H1 (cell line): ENCODE measurements around the gene GRIPAP1. TPM values are rescaled to one million over a fixed set of nuclear protein-coding genes. Genes with fewer than 3 reads are reported as not detected.

Experiments used
- CTCF ChIA-PET: fragments of 300-600 bp; sonication (Branson Sonifier 250); formaldehyde crosslinking; loops from one replicate; lab custom pipeline; 2021; ENCODE audit not compliant: partially characterized antibody; lab: Charles Lee
- POLR2A ChIA-PET: fragments of 300-600 bp; sonication (Branson Sonifier 250); formaldehyde crosslinking; loops from one replicate; lab custom pipeline; 2021; ENCODE audit warnings: inconsistent platforms; ENCODE audit not compliant: partially characterized antibody; lab: Charles Lee
- DNase-seq, 2 experiments: peaks; one replicate each; pipeline versions ENCODE4 v3.0.0 to v3.0.0-alpha.2; 2010 to 2022; ENCODE audit warnings: low spot score in 2 of 2, low read depth in 1 of 2, mixed read lengths in 1 of 2
- FAIRE-seq: peaks from 2 replicates; lab custom pipeline; 2011; peaks lifted over from hg19 to GRCh38; lab: Jason Lieb, UNC
- H2AFZ ChIP-seq: 2 replicates; pipeline ENCODE4 v1.8.1; 2012; ENCODE audit warnings: low read length, inconsistent platforms
- H2AK5ac ChIP-seq: 2 replicates; pipeline ENCODE4 v1.6.1; 2013; ENCODE audit warnings: low read depth, low read length
- H2BK120ac ChIP-seq: replicated peaks from 2 replicates; pipeline ENCODE3; 2013; ENCODE audit warnings: low read depth, low read length, inconsistent platforms
- H2BK12ac ChIP-seq: 2 replicates; pipeline ENCODE4 v1.6.1; 2013; ENCODE audit warnings: low read depth, low read length
- H2BK15ac ChIP-seq: 2 replicates; pipeline ENCODE4 v1.6.1; 2013; ENCODE audit warnings: low read length
- H2BK20ac ChIP-seq: 2 replicates; pipeline ENCODE4 v1.6.1; 2013; ENCODE audit warnings: low read length
- H2BK5ac ChIP-seq: 2 replicates; pipeline ENCODE4 v1.6.1; 2013; ENCODE audit warnings: low read depth, low read length
- H3K14ac ChIP-seq: 2 replicates; pipeline ENCODE4 v1.6.1; 2013; ENCODE audit warnings: inconsistent platforms; ENCODE audit not compliant: insufficient read length
- H3K18ac ChIP-seq: 2 replicates; pipeline ENCODE4 v1.6.1; 2013; ENCODE audit warnings: low read length; ENCODE audit errors: extremely low read depth
- H3K23ac ChIP-seq: 2 replicates; pipeline ENCODE4 v1.6.1; 2013; ENCODE audit warnings: inconsistent platforms; ENCODE audit not compliant: insufficient read length
- H3K23me2 ChIP-seq: 2 replicates; pipeline ENCODE4 v1.6.1; 2013; ENCODE audit warnings: low read depth, low read length
- H3K27ac ChIP-seq: 2 replicates; pipeline ENCODE4 v1.6.1; 2011; ENCODE audit warnings: low read depth, low read length, inconsistent platforms
- H3K27me3 ChIP-seq, 4 experiments: replicated peaks in 1 of 4; 1 replicate in 1 of 4; 2 replicates in 3 of 4; pipeline versions ENCODE4 v1.6.1 to v1.8.1; 2011 to 2013; ENCODE audit warnings: low read length in 3 of 4, mild to moderate bottlenecking in 3 of 4, inconsistent platforms in 2 of 4, mixed read lengths in 2 of 4, moderate library complexity in 1 of 4; ENCODE audit not compliant: control insufficient read depth in 3 of 4, insufficient read depth in 3 of 4; ENCODE audit errors: extremely low read depth in 1 of 4
- H3K36me3 ChIP-seq, 4 experiments: 2 replicates each; pipeline versions ENCODE4 v1.6.1 to v1.8.1; 2011 to 2013; ENCODE audit warnings: mild to moderate bottlenecking in 4 of 4, low read length in 3 of 4, moderate library complexity in 2 of 4, control low read depth in 1 of 4, inconsistent platforms in 1 of 4; ENCODE audit not compliant: insufficient read depth in 4 of 4, control insufficient read depth in 2 of 4
- H3K4ac ChIP-seq: replicated peaks from 2 replicates; pipeline ENCODE3; 2013; ENCODE audit warnings: low read length, low read depth, mixed read lengths, inconsistent platforms; ENCODE audit not compliant: insufficient read length
- H3K4me1 ChIP-seq, 4 experiments: replicated peaks in 1 of 4; 1 replicate in 1 of 4; 2 replicates in 3 of 4; pipeline versions ENCODE4 v1.6.1 to v1.8.1; 2011 to 2013; ENCODE audit warnings: low read length in 3 of 4, inconsistent platforms in 2 of 4, mixed read lengths in 1 of 4; ENCODE audit not compliant: insufficient read depth in 4 of 4, control insufficient read depth in 3 of 4
- H3K4me2 ChIP-seq, 2 experiments: 2 replicates each; pipeline versions ENCODE4 v1.6.1 to v1.8.1; 2011 to 2013; ENCODE audit warnings: low read depth in 2 of 2, low read length in 2 of 2, control low read depth in 1 of 2, inconsistent platforms in 1 of 2, mild to moderate bottlenecking in 1 of 2; ENCODE audit not compliant: insufficient read depth in 1 of 2
- H3K4me3 ChIP-seq, 4 experiments: fragments of 200-600, 300-600 bp in 1 of 4; sonication (generic), shearing (Covaris generic), sonication (Bioruptor Twin) in 1 of 4; 2 replicates each; pipeline versions ENCODE4 v1.5.1 to v1.8.1; 2011 to 2016; ENCODE audit warnings: low read length in 4 of 4, low read depth in 3 of 4, control low read depth in 2 of 4, inconsistent platforms in 2 of 4, mild to moderate bottlenecking in 2 of 4, mixed read lengths in 1 of 4, moderate library complexity in 1 of 4; ENCODE audit not compliant: insufficient read depth in 2 of 4; ENCODE audit errors: extremely low read depth in 1 of 4
- H3K56ac ChIP-seq: replicated peaks from 2 replicates; pipeline ENCODE3; 2013; ENCODE audit warnings: low read depth, mild to moderate bottlenecking, mixed read lengths, low read length, inconsistent platforms; ENCODE audit not compliant: insufficient read length
- H3K79me1 ChIP-seq: 2 replicates; pipeline ENCODE4 v1.6.1; 2013; ENCODE audit warnings: low read depth, low read length, control low read depth
- H3K79me2 ChIP-seq, 2 experiments: 2 replicates each; pipeline versions ENCODE4 v1.6.1 to v1.8.1; 2012 to 2013; ENCODE audit warnings: low read length in 2 of 2, mild to moderate bottlenecking in 2 of 2, inconsistent platforms in 1 of 2; ENCODE audit not compliant: insufficient read depth in 2 of 2, control insufficient read depth in 1 of 2
- H3K9ac ChIP-seq, 4 experiments: replicated peaks in 1 of 4; 1 replicate in 1 of 4; 2 replicates in 3 of 4; pipeline versions ENCODE4 v1.6.1 to v1.8.1; 2011 to 2013; ENCODE audit warnings: low read depth in 3 of 4, low read length in 3 of 4, control low read depth in 2 of 4, mild to moderate bottlenecking in 2 of 4, moderate library complexity in 2 of 4, inconsistent platforms in 1 of 4; ENCODE audit errors: extremely low read depth in 1 of 4
- H3K9me3 ChIP-seq, 2 experiments: 2 replicates each; pipeline versions ENCODE4 v1.6.1 to v1.8.1; 2012 to 2013; ENCODE audit warnings: mild to moderate bottlenecking in 2 of 2, moderate library complexity in 2 of 2, control low read depth in 1 of 2, inconsistent platforms in 1 of 2, low read depth in 1 of 2, low read length in 1 of 2, mixed read lengths in 1 of 2; ENCODE audit not compliant: insufficient read depth in 2 of 2
- H4K20me1 ChIP-seq, 2 experiments: replicated peaks in 1 of 2; 2 replicates each; pipeline versions ENCODE3 to v1.8.1; 2011 to 2013; ENCODE audit warnings: inconsistent platforms in 2 of 2, low read length in 2 of 2, mild to moderate bottlenecking in 1 of 2; ENCODE audit not compliant: insufficient read depth in 2 of 2, control insufficient read depth in 1 of 2
- H4K5ac ChIP-seq: 2 replicates; pipeline ENCODE4 v1.6.1; 2013; ENCODE audit warnings: low read length, low read depth, mixed read lengths, inconsistent platforms; ENCODE audit not compliant: insufficient read length
- H4K8ac ChIP-seq: 2 replicates; pipeline ENCODE4 v1.8.0; 2013; ENCODE audit warnings: mild to moderate bottlenecking, moderate library complexity, low read length, inconsistent platforms; ENCODE audit not compliant: insufficient read depth; ENCODE audit errors: extremely low read depth
- H4K91ac ChIP-seq: replicated peaks from 2 replicates; pipeline ENCODE3; 2013; ENCODE audit warnings: low read length, mixed read lengths, inconsistent platforms; ENCODE audit not compliant: insufficient read length
- ATF3 ChIP-seq: IDR thresholded peaks from 2 replicates; pipeline ENCODE4 v1.6.1; 2011; ENCODE audit warnings: low read depth, mild to moderate bottlenecking, low read length; ENCODE audit not compliant: insufficient read depth
- BACH1 ChIP-seq: IDR thresholded peaks from 2 replicates; pipeline ENCODE4 v1.6.1; 2012; ENCODE audit warnings: low read length, improper control_type of control experiment
- CREB1 ChIP-seq: IDR thresholded peaks from 2 replicates; pipeline ENCODE4 v1.6.1; 2012; ENCODE audit warnings: inconsistent platforms
- CTBP2 ChIP-seq: IDR thresholded peaks from 2 replicates; pipeline ENCODE4 v1.7.0; 2011; ENCODE audit warnings: borderline replicate concordance, mild to moderate bottlenecking, moderate library complexity, mixed read lengths, low read length; ENCODE audit not compliant: insufficient read depth, insufficient read length
- GABPA ChIP-seq: IDR thresholded peaks from 2 replicates; pipeline ENCODE4 v1.6.1; 2011; ENCODE audit warnings: mild to moderate bottlenecking, low read length, moderate library complexity, borderline replicate concordance; ENCODE audit not compliant: insufficient read depth
- HDAC2 ChIP-seq, 2 experiments: fragments of 300-600 bp in 1 of 2; sonication (generic) in 1 of 2; IDR thresholded peaks; 2 replicates each; pipeline ENCODE4 v1.6.1; 2011 to 2012; ENCODE audit warnings: low read depth in 2 of 2, low read length in 2 of 2, mild to moderate bottlenecking in 2 of 2, moderate library complexity in 2 of 2, borderline replicate concordance in 1 of 2, inconsistent platforms in 1 of 2
- HDAC6 ChIP-seq: IDR thresholded peaks from one replicate; pipeline ENCODE4 v1.7.1; 2012; ENCODE audit warnings: low read depth, mild to moderate bottlenecking, inconsistent platforms, low read length, moderate library complexity
- KDM4A ChIP-seq: IDR thresholded peaks from one replicate; pipeline ENCODE4 v1.7.1; 2012; ENCODE audit warnings: low read depth, mild to moderate bottlenecking, moderate library complexity, low read length, inconsistent platforms; ENCODE audit not compliant: severe bottlenecking
- KDM5A ChIP-seq: fragments of 200-600 bp; IDR thresholded peaks from 2 replicates; pipeline ENCODE4 v1.7.1; 2012; ENCODE audit warnings: mild to moderate bottlenecking, low read length, inconsistent platforms, mixed read lengths
- NANOG ChIP-seq: IDR thresholded peaks from 2 replicates; pipeline ENCODE4 v1.6.1; 2011; ENCODE audit warnings: low read length, low read depth, mild to moderate bottlenecking, inconsistent platforms; ENCODE audit not compliant: insufficient read depth, poor library complexity, severe bottlenecking
- RAD21 ChIP-seq, 2 experiments: IDR thresholded peaks in 1 of 2; conservative IDR thresholded peaks in 1 of 2; 2 replicates each; pipeline ENCODE4 v1.6.1; 2011; ENCODE audit warnings: low read depth in 2 of 2, low read length in 2 of 2, improper control_type of control experiment in 1 of 2, inconsistent platforms in 1 of 2, mild to moderate bottlenecking in 1 of 2, moderate library complexity in 1 of 2
- RXRA ChIP-seq: IDR thresholded peaks from 2 replicates; pipeline ENCODE4 v1.6.1; 2011; ENCODE audit warnings: low read depth, mild to moderate bottlenecking, low read length, moderate library complexity; ENCODE audit not compliant: insufficient read depth
- SP2 ChIP-seq: IDR thresholded peaks from 2 replicates; pipeline ENCODE4 v1.6.1; 2012; ENCODE audit warnings: mild to moderate bottlenecking, low read length, inconsistent platforms
- WGBS, 2 experiments: shearing (Covaris generic) in 1 of 2; methylation state at CpG; one replicate each; pipeline versions ENCODE4 v1.1.6 to v1.1.7; 2013 to 2015; ENCODE audit warnings: low lambda C conversion rate in 2 of 2, mixed read lengths in 2 of 2, inconsistent platforms in 1 of 2, low coverage in 1 of 2, missing lambda C conversion rate in 1 of 2; ENCODE audit not compliant: insufficient replicate concordance in 2 of 2, insufficient coverage in 1 of 2, insufficient read length in 1 of 2; ENCODE audit errors: extremely low coverage in 1 of 2, missing lambda C conversion rate in 1 of 2; 5-methylcytosine and 5-hydroxymethylcytosine counted together
- polyA plus RNA-seq, 7 experiments: library from polyadenylated mRNA; depleted of rRNA in 3 of 7; stranded (reverse) in 5 of 7; unstranded in 2 of 7; fragments of >200 nt in 5 of 7; fragments of 200-250 nt in 2 of 7; gene quantifications; 1 replicate in 5 of 7; 2 replicates in 1 of 7; 4 replicates in 1 of 7; pipeline versions ENCODE4 v1.2.1 to v1.2.3, GENCODE V29; 2011 to 2013; ENCODE audit warnings: missing spikeins in 2 of 7, mixed read lengths in 2 of 7
- total RNA-seq: library from RNA; stranded (reverse); fragmentation: NEBNext Ultra II Directional; extraction: Animal tissue kit (Norgen Biotek cat#: 25700); gene quantifications from 2 replicates; pipeline ENCODE4 v1.2.1, GENCODE V29; 2021

Gene GRIPAP1
- total and polyA plus RNA-seq, 2 of the 8 experiments (the other 6 are each of a cell fraction or from before 2014, with no cell fraction given): 21.6 to 55.9 TPM

- Histone ChIP-seq H3K79me1 (no peaks in the 10 kb centered on the region), H2AFZ (no peak overlapping the region), H2BK120ac (no peak overlapping the region), H3K18ac (no peak overlapping the region), H2AK5ac (no peak overlapping the region), H3K4me3 (no peak overlapping the region), H2BK5ac (no peak overlapping the region), H3K4me2 (no peak overlapping the region), H3K9me3 (no peaks in the 10 kb centered on the region), H3K27me3 (no peaks in the 10 kb centered on the region), H3K23me2 (no peaks in the 10 kb centered on the region), H3K14ac (no peak overlapping the region), H3K23ac (no peak overlapping the region), H3K4ac (no peak overlapping the region), H2BK20ac (no peak overlapping the region), H3K56ac (no peak overlapping the region), H4K20me1 (peaks cover 0 to 2% of the 10 kb centered on the region in 2 experiments), H4K8ac (no peak overlapping the region), H3K9ac (no peak overlapping the region), H2BK15ac (no peak overlapping the region), H4K91ac (no peak overlapping the region), H3K36me3 (peaks cover 4 to 58% (median 32%) of the 10 kb centered on the region in 4 experiments; a peak in 6 of 8 replicates), H3K79me2 (no peaks in the 10 kb centered on the region), H4K5ac (no peak overlapping the region), H2BK12ac (no peak overlapping the region), H3K27ac (no peak overlapping the region), H3K4me1 (no peaks in the 10 kb centered on the region)
- FAIRE-seq: no peak
- ChIA-PET POLR2A (interaction anchor here (1.2 to 3.7 kb wide), 4 partner anchors 8 to 12 kb away, joined by 4 to 15 read pairs (median 8); partner anchors contain the start of gene KCND1), CTCF (no interaction called here)
- WGBS, 2 experiments: 98% methylated on average over 9 of the region's 17 CpGs; no CpG with 5 or more reads in 1 of the 2 experiments
- DNase-seq: no peak
- no peak for TF ChIP-seq HDAC6
- TF ChIP-seq SP2: no peak
- no peak for TF ChIP-seq HDAC2 (IDR thresholded peaks at IDR 0.05; ENCODE audit: borderline replicate concordance in 1 of 2, low read depth in 2 of 2, low read length in 2 of 2)
- TF ChIP-seq NANOG: no peak
- no peak for TF ChIP-seq CTBP2
- TF ChIP-seq RXRA: no peak
- no peak for TF ChIP-seq KDM5A
- no peak for TF ChIP-seq CREB1
- no peak for TF ChIP-seq ATF3
- no peak for TF ChIP-seq RAD21 (IDR thresholded peaks at IDR 0.05 in 1 of 2, conservative IDR thresholded peaks at IDR 0.05 in 1 of 2; ENCODE audit: low read depth in 2 of 2, low read length in 2 of 2)
- TF ChIP-seq BACH1: no peak
- no peak for TF ChIP-seq GABPA
- no peak for TF ChIP-seq KDM4A
These were observed 19.0 kb downstream of the GRIPAP1 start for GRCh38 chrX:48983081-48983480.
